GM12874 (cell line): ENCODE measurements around the gene SPATA32.

ENCODE experiments used
- TF ChIP-seq, protein P1 (sequence below): IDR thresholded peaks from 2 replicates; pipeline ENCODE4 v1.5.1; 2011; ENCODE audit warnings: low read depth, mild to moderate bottlenecking, control low read depth, low read length, moderate library complexity; ENCODE audit not compliant: insufficient read depth

SPATA32 gene

DNA sequence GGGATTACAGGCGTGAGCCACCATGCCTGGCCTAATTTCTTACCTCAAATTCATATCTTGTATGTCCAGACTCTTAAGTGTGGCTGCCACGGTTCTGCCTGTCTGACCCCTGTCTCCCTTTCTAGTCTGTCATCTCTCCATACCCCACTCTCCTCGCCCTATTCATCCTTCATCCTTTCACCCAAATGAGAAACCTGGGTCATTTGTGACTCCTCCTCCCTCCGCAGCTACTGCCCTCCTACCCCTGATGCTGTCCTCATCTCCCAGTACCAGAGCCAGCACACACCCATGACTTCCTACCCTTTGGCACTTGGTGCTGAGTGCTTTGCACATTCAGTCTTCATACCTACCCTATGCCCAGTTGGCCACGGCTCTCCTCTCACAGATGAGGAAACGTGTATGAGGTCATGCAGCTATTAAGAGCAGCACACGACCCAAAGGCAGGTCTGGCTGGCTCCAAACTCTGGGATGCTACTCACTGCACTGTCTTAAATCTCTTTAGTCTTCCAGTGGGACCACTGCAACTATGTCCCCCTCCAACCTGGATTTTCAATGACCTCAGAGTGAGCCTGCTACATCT, 1.6 kb downstream of the SPATA32 start:
- TF ChIP-seq, protein P1, sequence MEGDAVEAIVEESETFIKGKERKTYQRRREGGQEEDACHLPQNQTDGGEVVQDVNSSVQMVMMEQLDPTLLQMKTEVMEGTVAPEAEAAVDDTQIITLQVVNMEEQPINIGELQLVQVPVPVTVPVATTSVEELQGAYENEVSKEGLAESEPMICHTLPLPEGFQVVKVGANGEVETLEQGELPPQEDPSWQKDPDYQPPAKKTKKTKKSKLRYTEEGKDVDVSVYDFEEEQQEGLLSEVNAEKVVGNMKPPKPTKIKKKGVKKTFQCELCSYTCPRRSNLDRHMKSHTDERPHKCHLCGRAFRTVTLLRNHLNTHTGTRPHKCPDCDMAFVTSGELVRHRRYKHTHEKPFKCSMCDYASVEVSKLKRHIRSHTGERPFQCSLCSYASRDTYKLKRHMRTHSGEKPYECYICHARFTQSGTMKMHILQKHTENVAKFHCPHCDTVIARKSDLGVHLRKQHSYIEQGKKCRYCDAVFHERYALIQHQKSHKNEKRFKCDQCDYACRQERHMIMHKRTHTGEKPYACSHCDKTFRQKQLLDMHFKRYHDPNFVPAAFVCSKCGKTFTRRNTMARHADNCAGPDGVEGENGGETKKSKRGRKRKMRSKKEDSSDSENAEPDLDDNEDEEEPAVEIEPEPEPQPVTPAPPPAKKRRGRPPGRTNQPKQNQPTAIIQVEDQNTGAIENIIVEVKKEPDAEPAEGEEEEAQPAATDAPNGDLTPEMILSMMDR, result no peak

DNA sequence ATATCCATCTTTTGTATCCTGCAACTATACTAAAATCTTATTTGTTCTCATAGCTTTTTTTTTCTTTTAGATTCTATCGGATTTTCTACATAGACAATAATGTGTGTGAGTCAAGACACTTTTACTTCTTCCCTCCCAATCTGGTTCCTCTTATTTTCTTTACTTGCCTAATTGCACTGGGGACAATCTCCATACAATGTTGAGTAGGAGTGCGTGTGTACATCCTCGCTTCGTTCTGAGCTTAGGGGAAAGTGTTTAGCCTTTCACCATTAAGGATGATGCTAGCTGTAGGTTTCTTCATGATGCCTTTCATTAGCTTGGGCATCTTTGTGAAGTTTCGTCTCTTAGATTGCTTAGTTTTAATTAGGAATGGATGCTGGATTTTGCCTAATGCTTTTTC, 2.9 kb downstream of the SPATA32 start:
- TF ChIP-seq, protein P1, result no peak

DNA sequence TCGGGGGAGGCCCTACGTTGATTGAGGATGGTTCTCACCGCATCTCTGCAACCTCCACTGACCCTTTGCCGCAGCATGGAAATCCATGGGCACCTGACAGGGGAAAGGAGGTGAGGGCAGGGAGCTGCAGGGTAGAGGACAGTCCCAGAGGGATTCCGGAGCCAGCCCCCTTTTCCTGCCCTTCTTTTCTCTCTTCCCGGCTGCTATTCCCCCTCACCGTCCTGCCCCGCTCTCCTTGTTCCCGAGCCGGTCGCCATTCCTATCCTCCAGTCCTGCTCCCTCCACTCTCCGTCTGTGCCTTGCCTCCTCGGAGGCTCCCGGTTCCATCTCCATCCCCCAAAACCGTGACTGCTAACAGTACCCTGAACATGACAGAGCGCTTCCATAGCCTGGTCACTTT, 4.8 kb downstream of the SPATA32 start:
- TF ChIP-seq, protein P1, result no peak

DNA sequence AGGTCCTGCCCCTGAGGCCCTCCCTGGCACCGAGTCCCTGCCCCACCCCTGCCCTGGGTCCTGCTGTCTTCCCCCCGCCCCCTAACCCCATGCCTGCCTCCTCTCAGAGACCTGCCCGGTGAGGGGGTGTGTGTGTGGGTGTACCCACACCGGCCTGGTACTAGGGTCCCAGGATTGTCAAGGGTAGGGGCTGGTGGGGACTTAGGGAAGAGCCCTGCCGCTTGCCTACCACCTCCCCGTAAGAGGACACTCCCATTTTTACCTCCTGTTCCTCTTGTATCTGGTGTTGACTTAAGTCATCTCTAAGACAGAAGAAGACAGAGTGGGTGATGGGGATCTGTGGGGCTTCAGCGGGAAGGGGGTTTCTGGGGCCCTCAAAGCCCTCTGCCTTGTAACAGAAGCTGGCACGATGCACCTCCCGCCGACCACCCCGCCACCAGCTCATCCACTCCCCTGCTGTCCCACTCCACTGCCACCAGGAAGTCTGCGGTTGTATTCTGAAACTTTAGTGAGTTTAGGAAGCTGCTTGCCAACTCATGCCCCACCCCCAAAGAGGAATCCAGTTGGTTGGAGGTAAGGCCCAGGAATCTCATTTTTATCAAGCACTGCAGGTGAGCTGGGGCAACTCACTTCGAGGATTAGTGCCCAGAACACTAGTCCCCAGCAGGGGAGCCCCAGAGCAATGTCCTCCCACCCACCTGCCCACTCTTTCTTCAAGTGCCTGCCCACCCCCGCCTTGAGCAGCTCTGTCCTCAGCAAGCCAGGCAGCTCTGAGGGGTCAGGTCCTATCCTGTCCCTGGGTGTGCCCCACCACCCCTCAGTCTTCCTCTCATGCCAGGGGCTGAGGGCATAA, 5.6 kb downstream of the SPATA32 start:
- TF ChIP-seq, protein P1, result no peak; the same call in 1 of the 2 replicates

DNA sequence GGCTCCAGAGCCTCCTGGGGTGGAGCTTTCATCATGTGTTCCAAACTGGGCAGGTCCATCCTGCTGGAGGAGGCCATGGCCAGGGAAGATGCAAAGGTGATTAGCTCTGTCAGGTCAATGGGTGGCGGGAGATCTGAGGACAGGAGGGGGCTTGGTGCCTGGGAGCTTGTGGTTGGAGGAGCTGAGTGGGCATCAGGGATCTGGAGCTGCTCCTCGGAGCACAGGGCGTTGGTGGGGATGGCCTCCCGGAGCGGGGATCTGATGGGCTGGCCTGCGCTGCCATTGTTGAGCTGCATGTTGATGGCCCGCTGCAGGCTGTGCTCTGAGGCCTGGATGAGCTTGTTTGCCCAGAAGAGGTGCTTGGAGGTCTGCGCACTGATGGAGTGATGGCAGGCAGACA, 6.5 kb downstream of the SPATA32 start:
- TF ChIP-seq, protein P1, result no peak

DNA sequence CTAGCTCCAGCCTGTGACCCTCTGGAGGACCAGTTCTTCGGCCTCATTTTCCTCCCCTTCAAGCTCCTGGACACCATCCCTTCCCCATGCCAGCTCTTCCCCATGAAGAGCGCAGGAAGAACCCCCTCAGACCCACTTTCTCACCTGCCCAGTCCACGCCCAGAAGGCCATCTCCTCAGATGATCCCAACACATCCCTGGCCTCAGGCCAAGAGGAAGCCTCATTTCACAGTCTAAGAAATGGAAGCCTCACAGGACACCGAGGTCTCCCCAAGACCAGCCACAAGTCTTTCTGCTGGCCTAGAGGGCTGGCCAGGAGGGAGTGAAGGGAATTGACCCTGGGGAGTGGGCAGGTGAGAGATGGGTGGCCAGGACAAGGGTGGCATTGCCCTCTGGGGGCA, 8.0 kb downstream of the SPATA32 start:
- TF ChIP-seq, protein P1, result no peak

DNA sequence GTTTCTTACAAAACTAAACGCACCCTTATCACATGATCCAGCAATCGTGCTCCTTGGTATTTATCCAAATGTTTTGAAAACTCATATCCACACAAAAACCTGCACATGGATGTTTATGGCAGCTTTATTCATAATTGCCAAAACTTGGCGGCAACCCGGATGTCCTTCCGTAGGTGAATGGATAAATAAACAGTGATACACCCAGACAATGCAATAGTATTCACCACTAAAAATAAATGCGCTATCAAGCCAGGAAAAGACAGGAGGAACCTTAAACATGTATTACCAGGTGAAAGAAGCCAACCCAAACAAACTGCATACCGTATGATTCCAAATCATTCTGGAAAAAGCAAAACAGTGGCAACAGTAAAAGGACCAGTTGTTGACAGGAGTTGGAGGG, 10.0 kb downstream of the SPATA32 start:
- TF ChIP-seq, protein P1, result no peak
